KOPT-K1 (cell line): ENCODE data around the gene ARHGEF16.

Experiments
- H3K27ac ChIP-seq: fragments of 200-600 bp; sonication (generic); 2 replicates; pipeline ENCODE4 v1.5.1; 2016; ENCODE audit warnings: antibody characterized with exemption, mild to moderate bottlenecking, low read depth, low read length; ENCODE audit not compliant: poor library complexity, severe bottlenecking
- H3K36me3 ChIP-seq: fragments of 200-600 bp; sonication (generic); 2 replicates; pipeline ENCODE4 v1.5.1; 2017; ENCODE audit warnings: antibody characterized with exemption, mild to moderate bottlenecking, low read length, moderate library complexity; ENCODE audit not compliant: insufficient read depth
- H3K9me3 ChIP-seq: fragments of 200-600 bp; sonication (generic); 2 replicates; pipeline ENCODE4 v1.5.1; 2017; ENCODE audit warnings: antibody characterized with exemption, low read length, mild to moderate bottlenecking; ENCODE audit not compliant: insufficient read depth, poor library complexity, severe bottlenecking

The ARHGEF16 gene

GRCh38 chr1:3453891-3454810 is at the start of gene ARHGEF16:
ARHGEF16 (plus strand) TSS chr1:3454665; CDS start chr1:3463085, 8,420 bp downstream.
- no peaks in the 10 kb centered on the region for H3K9me3 ChIP-seq
- H3K27ac ChIP-seq = no peak within 1 kb of the TSS
- no peaks in the 10 kb centered on the region for H3K36me3 ChIP-seq

- Histone ChIP-seq H3K27ac (no peak overlapping the region), H3K9me3 (no peaks in the 10 kb centered on the region)
Observed at GRCh38 chr1:3404801-3405200, 49.7 kb upstream of the ARHGEF16 start.

GRCh38 chr1:3405491-3405890 is 49.0 kb upstream of the ARHGEF16 start:
- H3K27ac ChIP-seq = no peak overlapping the region
- no peaks in the 10 kb centered on the region for H3K36me3 ChIP-seq
- no peaks in the 10 kb centered on the region for H3K9me3 ChIP-seq

More at GRCh38 chr1:3404801-3405200, 49.7 kb upstream of the ARHGEF16 start:
- no peaks in the 10 kb centered on the region for H3K36me3 ChIP-seq

- Histone ChIP-seq H3K36me3 (no peaks in the 10 kb centered on the region), H3K9me3 (no peaks in the 10 kb centered on the region), H3K27ac (no peak overlapping the region)
Observed at GRCh38 chr1:3405974-3406867, 48.2 kb upstream of the ARHGEF16 start.

GRCh38 chr1:3407021-3407420 is 47.4 kb upstream of the ARHGEF16 start:
- no peaks in the 10 kb centered on the region for H3K36me3 ChIP-seq
- no peaks in the 10 kb centered on the region for H3K9me3 ChIP-seq

GRCh38 chr1:3408751-3409266 is 45.7 kb upstream of the ARHGEF16 start:
- Histone ChIP-seq H3K9me3 (no peaks in the 10 kb centered on the region), H3K36me3 (no peaks in the 10 kb centered on the region)

More at GRCh38 chr1:3407021-3407420, 47.4 kb upstream of the ARHGEF16 start:
- no peak overlapping the region for H3K27ac ChIP-seq

GRCh38 chr1:3409366-3410141 is 44.9 kb upstream of the ARHGEF16 start:
- Histone ChIP-seq H3K27ac (no peak overlapping the region), H3K9me3 (no peaks in the 10 kb centered on the region), H3K36me3 (no peaks in the 10 kb centered on the region)

More at GRCh38 chr1:3408751-3409266, 45.7 kb upstream of the ARHGEF16 start:
- no peak overlapping the region for H3K27ac ChIP-seq

GRCh38 chr1:3410142-3410925 is 44.1 kb upstream of the ARHGEF16 start:
- Histone ChIP-seq H3K9me3 (no peaks in the 10 kb centered on the region), H3K27ac (no peak overlapping the region), H3K36me3 (no peaks in the 10 kb centered on the region)

- H3K9me3 ChIP-seq = peaks cover 6% of the 10 kb centered on the region
- H3K27ac ChIP-seq = no peak overlapping the region
- H3K36me3 ChIP-seq = no peaks in the 10 kb centered on the region
Observed at GRCh38 chr1:3411806-3412205, 42.7 kb upstream of the ARHGEF16 start.

- H3K36me3 ChIP-seq = no peaks in the 10 kb centered on the region
- no peak overlapping the region for H3K27ac ChIP-seq
- peaks cover 11% of the 10 kb centered on the region for H3K9me3 ChIP-seq
Observed at GRCh38 chr1:3412376-3412775, 42.1 kb upstream of the ARHGEF16 start.

GRCh38 chr1:3413975-3414710 is 40.3 kb upstream of the ARHGEF16 start:
- Histone ChIP-seq H3K27ac (no peak overlapping the region), H3K36me3 (no peaks in the 10 kb centered on the region), H3K9me3 (peaks cover 15% of the 10 kb centered on the region)

GRCh38 chr1:3415260-3416090 is 39.0 kb upstream of the ARHGEF16 start:
- Histone ChIP-seq H3K27ac (no peak overlapping the region), H3K36me3 (no peaks in the 10 kb centered on the region), H3K9me3 (peaks cover 15% of the 10 kb centered on the region)
